Kidney epithelial cell (primary cell): ENCODE data around the gene KCNAB1. TPM values are rescaled to one million over a fixed set of nuclear protein-coding genes. Genes with fewer than 3 reads are reported as not detected.

ENCODE experiments used
- DNase-seq: peaks from one replicate; pipeline ENCODE4 v3.0.0-alpha.2; 2010; ENCODE audit warnings: low read depth
- H3K27me3 ChIP-seq: 2 replicates; pipeline ENCODE4 v1.6.0; 2011; ENCODE audit warnings: low read length; ENCODE audit not compliant: control insufficient read depth, insufficient read depth
- H3K36me3 ChIP-seq: 2 replicates; pipeline ENCODE4 v1.5.1; 2011; ENCODE audit warnings: low read length; ENCODE audit not compliant: control insufficient read depth, insufficient read depth
- H3K4me3 ChIP-seq: 2 replicates; pipeline ENCODE4 v1.5.1; 2011; ENCODE audit warnings: low read depth, mild to moderate bottlenecking, control low read depth, low read length
- total RNA-seq: library from RNA; depleted of rRNA; stranded (reverse); fragments of >200 nt; gene quantifications from 2 replicates; pipeline ENCODE4 v1.2.3, GENCODE V29; 2015
- TF ChIP-seq, protein P1 (sequence below): IDR thresholded peaks from 2 replicates; pipeline ENCODE4 v1.5.1; 2011; ENCODE audit warnings: mild to moderate bottlenecking, moderate library complexity, low read length, control low read depth, inconsistent platforms; ENCODE audit not compliant: insufficient read depth, poor library complexity, severe bottlenecking

KCNAB1 gene
- total RNA-seq, 1 donor from 2014 or later, result not detected

DNA sequence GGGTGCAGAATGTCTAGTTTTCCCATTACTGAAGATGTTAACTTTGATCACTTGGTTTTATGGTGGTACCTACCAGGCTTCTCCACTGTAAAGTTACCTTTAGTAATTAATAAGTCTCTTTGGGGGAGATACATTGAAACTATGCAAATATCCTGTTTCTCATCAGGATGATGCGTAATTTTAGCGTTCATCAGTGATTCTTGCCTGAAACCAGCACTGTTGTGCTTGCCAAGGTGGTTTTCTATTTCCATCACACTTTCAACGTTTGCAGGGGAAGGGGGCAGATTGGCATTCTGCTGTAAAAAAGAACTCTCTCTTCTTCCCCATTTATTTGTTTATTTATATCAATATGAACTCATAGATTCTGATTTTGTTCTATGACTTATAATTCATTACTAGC, 373.5 kb downstream of the KCNAB1 start:
- DNase-seq, result no peak
- no peak overlapping the region for H3K4me3 ChIP-seq
- H3K36me3 ChIP-seq, result no peaks in the 10 kb centered on the region
- no peaks in the 10 kb centered on the region for H3K27me3 ChIP-seq
- TF ChIP-seq, protein P1, sequence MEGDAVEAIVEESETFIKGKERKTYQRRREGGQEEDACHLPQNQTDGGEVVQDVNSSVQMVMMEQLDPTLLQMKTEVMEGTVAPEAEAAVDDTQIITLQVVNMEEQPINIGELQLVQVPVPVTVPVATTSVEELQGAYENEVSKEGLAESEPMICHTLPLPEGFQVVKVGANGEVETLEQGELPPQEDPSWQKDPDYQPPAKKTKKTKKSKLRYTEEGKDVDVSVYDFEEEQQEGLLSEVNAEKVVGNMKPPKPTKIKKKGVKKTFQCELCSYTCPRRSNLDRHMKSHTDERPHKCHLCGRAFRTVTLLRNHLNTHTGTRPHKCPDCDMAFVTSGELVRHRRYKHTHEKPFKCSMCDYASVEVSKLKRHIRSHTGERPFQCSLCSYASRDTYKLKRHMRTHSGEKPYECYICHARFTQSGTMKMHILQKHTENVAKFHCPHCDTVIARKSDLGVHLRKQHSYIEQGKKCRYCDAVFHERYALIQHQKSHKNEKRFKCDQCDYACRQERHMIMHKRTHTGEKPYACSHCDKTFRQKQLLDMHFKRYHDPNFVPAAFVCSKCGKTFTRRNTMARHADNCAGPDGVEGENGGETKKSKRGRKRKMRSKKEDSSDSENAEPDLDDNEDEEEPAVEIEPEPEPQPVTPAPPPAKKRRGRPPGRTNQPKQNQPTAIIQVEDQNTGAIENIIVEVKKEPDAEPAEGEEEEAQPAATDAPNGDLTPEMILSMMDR, result no peak

GRCh38 chr3:156495816-156496215, 375.4 kb downstream of the KCNAB1 start:
- TF ChIP-seq, protein P1, result no peak
- Histone ChIP-seq H3K27me3 (no peaks in the 10 kb centered on the region), H3K4me3 (no peak overlapping the region), H3K36me3 (no peaks in the 10 kb centered on the region)
- DNase-seq, result no peak

DNA sequence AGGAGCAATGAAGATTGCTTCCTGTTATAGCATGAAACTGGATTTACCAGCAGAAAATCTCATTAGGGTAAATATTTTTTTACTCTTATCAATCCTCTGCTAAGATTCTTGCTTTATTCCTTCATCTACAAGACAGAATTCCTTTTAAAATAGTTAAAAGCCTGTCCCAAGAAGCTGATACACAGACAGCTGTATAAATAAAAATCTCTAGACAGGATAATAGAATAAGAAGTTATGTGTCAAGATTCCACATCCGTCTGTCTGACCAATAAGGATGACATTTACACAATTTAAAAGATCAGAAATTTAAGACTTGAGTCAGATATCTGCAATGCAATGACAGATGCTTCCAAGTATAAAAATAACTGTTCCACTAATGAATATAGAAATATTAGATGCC, 376.9 kb downstream of the KCNAB1 start:
- TF ChIP-seq, protein P1, result no peak
- Histone ChIP-seq H3K36me3 (no peaks in the 10 kb centered on the region), H3K4me3 (no peak overlapping the region), H3K27me3 (no peaks in the 10 kb centered on the region)
- no peak for DNase-seq

GRCh38 chr3:156498307-156498706, 377.9 kb downstream of the KCNAB1 start:
- TF ChIP-seq, protein P1, result no peak
- Histone ChIP-seq H3K36me3 (no peaks in the 10 kb centered on the region), H3K4me3 (no peak overlapping the region), H3K27me3 (no peaks in the 10 kb centered on the region)
- no peak for DNase-seq

- Histone ChIP-seq H3K36me3 (no peaks in the 10 kb centered on the region), H3K27me3 (no peaks in the 10 kb centered on the region), H3K4me3 (no peak overlapping the region)
- TF ChIP-seq, protein P1, result no peak
- no peak for DNase-seq
Observed at GRCh38 chr3:156507285-156507684, 386.9 kb downstream of the KCNAB1 start.

DNA sequence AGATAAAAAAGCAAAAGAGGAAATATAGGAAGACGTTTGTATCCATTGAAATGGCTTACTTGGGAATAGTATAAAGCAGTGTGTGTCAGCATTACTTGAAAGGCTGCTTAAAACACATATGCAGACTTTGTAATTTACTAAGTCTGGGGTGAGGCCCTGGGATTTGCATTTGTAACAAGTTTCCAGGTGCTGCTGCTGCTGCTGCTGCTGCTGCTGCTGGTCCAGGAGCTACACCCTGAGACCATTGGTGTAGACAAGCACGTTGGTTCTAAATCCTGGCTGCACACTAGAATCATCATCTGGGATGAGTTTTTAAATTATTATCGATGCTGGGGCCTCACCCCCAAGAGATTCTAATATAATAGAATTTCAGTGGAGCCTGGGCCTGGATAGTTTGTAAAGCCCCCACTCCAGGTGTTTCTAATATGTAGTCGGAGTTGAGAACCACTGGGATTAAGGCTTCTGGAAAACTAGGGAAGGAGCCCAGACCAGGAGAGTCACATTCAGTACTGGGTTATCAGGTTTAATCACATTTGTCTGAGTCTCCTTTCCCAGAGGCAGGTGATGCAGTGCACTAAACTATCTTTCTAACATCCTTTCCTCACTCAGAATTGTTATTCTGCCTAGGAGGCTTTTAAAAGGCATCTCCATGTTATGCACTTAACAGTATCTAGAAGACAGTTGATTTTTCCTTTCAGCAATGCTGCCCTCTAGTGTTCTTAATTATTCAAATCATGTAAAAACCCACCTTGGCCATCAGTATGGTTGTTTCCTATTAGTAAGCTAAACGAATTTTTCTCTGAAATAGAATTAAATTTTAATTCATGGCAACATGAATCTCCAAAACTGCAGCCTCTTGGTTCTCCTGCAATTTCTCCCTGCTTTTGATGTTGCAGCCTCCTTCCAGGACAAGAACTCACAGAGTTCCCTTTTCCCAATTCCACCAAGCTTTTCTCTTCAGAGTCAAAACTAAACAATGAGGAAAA, 389.1 kb downstream of the KCNAB1 start:
- TF ChIP-seq, protein P1, result peak; percentile 35
- Histone ChIP-seq H3K36me3 (no peaks in the 10 kb centered on the region), H3K4me3 (no peak overlapping the region), H3K27me3 (no peaks in the 10 kb centered on the region)
- no peak for DNase-seq
